SU-DHL-6 (cell line): ENCODE measurements around the gene NAV2.

Experiments
- H2AFZ ChIP-seq: fragments of 200-600 bp; sonication (generic); 2 replicates; pipeline ENCODE4 v1.6.1; 2014; ENCODE audit warnings: low read depth, mild to moderate bottlenecking, moderate library complexity, mixed read lengths, antibody characterized with exemption, low read length; ENCODE audit not compliant: severe bottlenecking
- H3F3A ChIP-seq: fragments of 200-600 bp; shearing (Covaris generic); 2 replicates; pipeline ENCODE4 v1.6.0; 2016; ENCODE audit warnings: antibody characterized with exemption, mild to moderate bottlenecking; ENCODE audit not compliant: insufficient read depth
- H3K27ac ChIP-seq: fragments of 200-600 bp; sonication (generic); 2 replicates; pipeline ENCODE4 v1.5.1; 2016; ENCODE audit warnings: low read depth, mild to moderate bottlenecking, low read length, moderate library complexity, mixed read lengths
- H3K27me3 ChIP-seq: fragments of 200-600 bp; sonication (generic), shearing (Covaris generic); 2 replicates; pipeline ENCODE4 v1.6.0; 2014; ENCODE audit warnings: mild to moderate bottlenecking, low read length
- H3K36me3 ChIP-seq: fragments of 200-600 bp; sonication (generic); 2 replicates; pipeline ENCODE4 v1.6.1; 2014; ENCODE audit warnings: mild to moderate bottlenecking, low read length, mixed read lengths
- H3K4me2 ChIP-seq: fragments of 300-600, 200-600 bp; shearing (Covaris generic), sonication (generic); 2 replicates; pipeline ENCODE4 v1.6.0; 2014; ENCODE audit warnings: low read length, low read depth, mild to moderate bottlenecking; ENCODE audit not compliant: poor library complexity, severe bottlenecking
- H3K4me3 ChIP-seq: fragments of 200-600 bp; sonication (generic); 2 replicates; pipeline ENCODE4 v1.5.1; 2014; ENCODE audit warnings: antibody characterized with exemption, low read length, mild to moderate bottlenecking, mixed read lengths; ENCODE audit not compliant: insufficient read depth, poor library complexity, severe bottlenecking
- H3K79me2 ChIP-seq: fragments of 200-600 bp; sonication (generic); 2 replicates; pipeline ENCODE4 v1.6.1; 2014; ENCODE audit warnings: mild to moderate bottlenecking, low read length, moderate library complexity; ENCODE audit not compliant: insufficient read depth
- H3K9ac ChIP-seq: fragments of 200-600 bp; sonication (generic); 2 replicates; pipeline ENCODE4 v1.7.0; 2014; ENCODE audit warnings: mild to moderate bottlenecking, low read length
- H3K9me2 ChIP-seq: fragments of 200-600 bp; sonication (generic); replicated peaks from 2 replicates; pipeline ENCODE4 v1.6.1; 2014; ENCODE audit warnings: low read length; ENCODE audit not compliant: insufficient read depth
- H3K9me3 ChIP-seq: fragments of 200-600 bp; sonication (generic); 2 replicates; pipeline ENCODE4 v1.6.1; 2014; ENCODE audit warnings: low read length, mixed read lengths; ENCODE audit not compliant: insufficient read depth
- H4K20me1 ChIP-seq: fragments of 200-600 bp; sonication (generic); 2 replicates; pipeline ENCODE4 v1.6.1; 2014; ENCODE audit warnings: low read depth, mild to moderate bottlenecking, antibody characterized with exemption, low read length, moderate library complexity, mixed read lengths
- EZH2phosphoT487 ChIP-seq: fragments of 200-600 bp; sonication (generic), shearing (Covaris generic); conservative IDR thresholded peaks from 2 replicates; pipeline ENCODE4 v1.6.1; 2018; ENCODE audit warnings: mild to moderate bottlenecking, antibody characterized with exemption, low read length, moderate library complexity, mixed read lengths
- TF ChIP-seq, protein P1 (sequence below): fragments of 200-600 bp; sonication (generic); IDR thresholded peaks from one replicate; pipeline ENCODE4 v1.5.1; 2017; ENCODE audit warnings: antibody characterized with exemption, mild to moderate bottlenecking, low read length, moderate library complexity; ENCODE audit not compliant: insufficient read depth, poor library complexity, severe bottlenecking

Gene NAV2

GRCh38 chr11:20157728-20158127 lies 445.1 kb downstream of the NAV2 start:
- Histone ChIP-seq H3K27ac (no peak overlapping the region), H4K20me1 (no peaks in the 10 kb centered on the region), H3K36me3 (no peaks in the 10 kb centered on the region), H3K9me3 (no peaks in the 10 kb centered on the region), H3K9me2 (no peaks in the 10 kb centered on the region), H3K79me2 (no peaks in the 10 kb centered on the region), H2AFZ (no peak overlapping the region), H3K9ac (no peak overlapping the region), H3K4me3 (no peak overlapping the region), H3K27me3 (no peaks in the 10 kb centered on the region), H3K4me2 (no peak overlapping the region), H3F3A (no peaks in the 10 kb centered on the region)
- TF ChIP-seq EZH2phosphoT487 = no peak
- TF ChIP-seq, protein P1, sequence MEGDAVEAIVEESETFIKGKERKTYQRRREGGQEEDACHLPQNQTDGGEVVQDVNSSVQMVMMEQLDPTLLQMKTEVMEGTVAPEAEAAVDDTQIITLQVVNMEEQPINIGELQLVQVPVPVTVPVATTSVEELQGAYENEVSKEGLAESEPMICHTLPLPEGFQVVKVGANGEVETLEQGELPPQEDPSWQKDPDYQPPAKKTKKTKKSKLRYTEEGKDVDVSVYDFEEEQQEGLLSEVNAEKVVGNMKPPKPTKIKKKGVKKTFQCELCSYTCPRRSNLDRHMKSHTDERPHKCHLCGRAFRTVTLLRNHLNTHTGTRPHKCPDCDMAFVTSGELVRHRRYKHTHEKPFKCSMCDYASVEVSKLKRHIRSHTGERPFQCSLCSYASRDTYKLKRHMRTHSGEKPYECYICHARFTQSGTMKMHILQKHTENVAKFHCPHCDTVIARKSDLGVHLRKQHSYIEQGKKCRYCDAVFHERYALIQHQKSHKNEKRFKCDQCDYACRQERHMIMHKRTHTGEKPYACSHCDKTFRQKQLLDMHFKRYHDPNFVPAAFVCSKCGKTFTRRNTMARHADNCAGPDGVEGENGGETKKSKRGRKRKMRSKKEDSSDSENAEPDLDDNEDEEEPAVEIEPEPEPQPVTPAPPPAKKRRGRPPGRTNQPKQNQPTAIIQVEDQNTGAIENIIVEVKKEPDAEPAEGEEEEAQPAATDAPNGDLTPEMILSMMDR = no peak

DNA sequence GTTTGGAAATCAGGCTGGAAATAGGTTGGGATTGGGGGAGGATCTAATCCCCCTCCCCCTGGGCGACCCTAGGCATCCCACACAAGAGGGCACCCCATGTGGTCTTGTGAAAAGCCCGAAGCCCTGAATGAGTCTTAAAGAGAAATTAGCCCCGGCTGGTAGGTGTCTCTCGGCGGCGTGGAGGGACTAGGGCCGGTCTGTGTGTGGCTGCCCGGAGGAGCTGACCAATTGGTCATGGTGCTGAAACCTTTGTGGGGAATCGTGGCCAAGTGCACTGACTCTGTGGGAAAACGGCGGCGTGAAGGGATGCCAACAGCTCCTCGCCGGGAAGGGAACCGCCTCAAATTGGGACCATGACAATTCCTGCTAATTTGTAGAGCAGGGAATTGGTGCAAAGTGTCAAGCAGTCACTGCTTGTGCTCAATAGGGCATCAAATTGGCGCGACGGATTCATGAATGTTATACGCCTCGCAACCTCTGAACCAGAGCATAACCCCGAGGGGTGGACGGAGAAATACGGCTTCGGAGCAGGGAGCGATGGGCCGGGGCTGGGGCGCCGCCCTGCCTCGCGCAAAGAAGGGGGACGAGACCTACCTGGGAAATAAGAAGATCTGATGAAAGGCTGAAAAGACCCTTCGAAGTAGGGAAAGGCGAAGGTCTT lies 446.1 kb downstream of the NAV2 start:
- Histone ChIP-seq H3K4me2 (no peak overlapping the region), H3K27ac (no peak overlapping the region), H3K9ac (no peak overlapping the region), H2AFZ (no peak overlapping the region), H3K9me3 (no peaks in the 10 kb centered on the region), H4K20me1 (no peaks in the 10 kb centered on the region), H3K79me2 (no peaks in the 10 kb centered on the region), H3F3A (no peaks in the 10 kb centered on the region), H3K36me3 (no peaks in the 10 kb centered on the region), H3K9me2 (no peaks in the 10 kb centered on the region), H3K4me3 (no peak overlapping the region), H3K27me3 (no peaks in the 10 kb centered on the region)
- TF ChIP-seq, protein P1 = no peak

GRCh38 chr11:20159466-20160381 lies 447.1 kb downstream of the NAV2 start:
- H3K9ac ChIP-seq = no peak overlapping the region
- no peak overlapping the region for H3K27ac ChIP-seq
- H3K36me3 ChIP-seq = no peaks in the 10 kb centered on the region
- no peak overlapping the region for H3K4me3 ChIP-seq
- no peaks in the 10 kb centered on the region for H3F3A ChIP-seq
- H3K9me3 ChIP-seq = no peaks in the 10 kb centered on the region
- TF ChIP-seq EZH2phosphoT487 = no peak
- TF ChIP-seq, protein P1 = no peak
- no peaks in the 10 kb centered on the region for H4K20me1 ChIP-seq
- H3K27me3 ChIP-seq = no peaks in the 10 kb centered on the region
- no peak overlapping the region for H2AFZ ChIP-seq
- no peak overlapping the region for H3K4me2 ChIP-seq
- H3K9me2 ChIP-seq = no peaks in the 10 kb centered on the region
- H3K79me2 ChIP-seq = no peaks in the 10 kb centered on the region
